Large intestine (tissue), 3 donors: ENCODE results near the gene LMF1. TPM values are rescaled to one million over a fixed set of nuclear protein-coding genes. Genes with fewer than 3 reads are reported as not detected.

Source experiments
- DNase-seq, 2 donors: peaks; one replicate each; pipeline versions ENCODE4 v3.0.0 to v3.0.0-alpha.2; 2013
- H3K27ac ChIP-seq: one replicate; pipeline ENCODE4 v1.5.1; 2013; ENCODE audit warnings: low read length
- H3K27me3 ChIP-seq: 2 replicates; pipeline ENCODE4 v1.6.1; 2013; ENCODE audit warnings: low read length; ENCODE audit not compliant: control insufficient read depth, insufficient read depth
- H3K36me3 ChIP-seq: 2 replicates; pipeline ENCODE4 v1.6.1; 2013; ENCODE audit warnings: low read length; ENCODE audit not compliant: control insufficient read depth, insufficient read depth
- H3K4me1 ChIP-seq: one replicate; pipeline ENCODE4 v1.6.1; 2013; ENCODE audit warnings: low read length; ENCODE audit not compliant: control insufficient read depth, insufficient read depth
- H3K4me3 ChIP-seq: one replicate; pipeline ENCODE4 v1.5.1; 2013; ENCODE audit warnings: low read length
- H3K9me3 ChIP-seq: one replicate; pipeline ENCODE4 v1.6.1; 2013; ENCODE audit warnings: mild to moderate bottlenecking, low read depth, low read length, moderate library complexity; ENCODE audit not compliant: control insufficient read depth
- WGBS: methylation state at CpG from one replicate; pipeline ENCODE4 v1.1.5; 2013; ENCODE audit warnings: low lambda C conversion rate; ENCODE audit not compliant: insufficient coverage; 5-methylcytosine and 5-hydroxymethylcytosine counted together
- polyA plus RNA-seq: library from polyadenylated mRNA; unstranded; fragments of 120-200 nt; gene quantifications from one replicate; pipeline ENCODE4 v1.2.1, GENCODE V29; 2013

LMF1 gene
- polyA plus RNA-seq, 1 donor: 17.2 TPM

DNA sequence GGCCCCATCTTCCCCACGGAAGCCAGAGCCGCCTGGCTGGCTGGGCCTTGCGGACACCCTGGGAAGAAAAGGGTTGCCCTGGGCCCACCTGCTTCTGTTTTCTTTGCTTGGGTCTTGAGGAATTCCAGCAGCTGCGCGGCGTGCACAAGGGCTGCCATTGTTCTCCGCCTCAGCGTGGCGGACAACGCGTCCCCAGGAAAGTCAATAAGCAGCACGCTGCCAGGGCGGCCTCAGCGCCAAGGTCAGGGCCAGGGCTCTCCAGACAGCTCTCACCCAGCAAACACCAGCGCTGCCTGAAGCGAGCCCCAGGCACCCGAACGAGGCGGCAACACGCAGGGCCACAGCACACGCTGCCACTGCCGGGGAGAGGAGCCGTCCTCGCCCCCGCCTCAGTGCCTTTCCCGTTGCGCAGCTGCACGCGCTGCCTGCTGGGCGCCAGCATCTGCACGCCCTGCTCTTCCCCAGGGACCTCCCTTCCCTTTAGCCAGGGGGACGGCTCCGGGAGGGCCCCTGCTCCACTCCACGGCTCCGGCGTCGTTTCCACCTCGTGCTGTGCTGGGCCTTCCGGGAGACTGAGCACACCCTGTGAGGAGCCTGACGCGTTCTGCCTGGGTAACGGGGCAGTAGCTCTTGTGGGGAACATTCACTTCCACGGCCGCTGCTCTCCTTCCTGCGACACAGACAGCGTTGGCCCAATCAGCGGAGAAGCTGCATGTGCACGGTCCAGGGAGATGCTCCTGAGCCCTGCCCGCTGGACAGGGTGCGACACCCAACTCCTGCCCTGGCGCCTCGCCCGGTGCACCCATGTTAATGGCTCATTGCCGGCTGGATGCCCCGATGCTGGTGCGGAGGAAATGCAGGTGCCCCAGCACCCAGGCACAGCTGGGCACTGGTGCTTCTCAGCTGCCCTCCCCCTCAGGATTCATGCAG lies 57.8 kb downstream of the LMF1 start:
- H3K4me1 ChIP-seq: no peaks in the 10 kb centered on the region
- H3K9me3 ChIP-seq: peaks cover 20% of the 10 kb centered on the region
- H3K36me3 ChIP-seq: peaks cover 4% of the 10 kb centered on the region
- DNase-seq: no peak
- WGBS: no CpG with 5 or more reads among the region's 56 CpGs
- H3K27ac ChIP-seq: no peak overlapping the region
- H3K4me3 ChIP-seq: no peak overlapping the region
- no peaks in the 10 kb centered on the region for H3K27me3 ChIP-seq

DNA sequence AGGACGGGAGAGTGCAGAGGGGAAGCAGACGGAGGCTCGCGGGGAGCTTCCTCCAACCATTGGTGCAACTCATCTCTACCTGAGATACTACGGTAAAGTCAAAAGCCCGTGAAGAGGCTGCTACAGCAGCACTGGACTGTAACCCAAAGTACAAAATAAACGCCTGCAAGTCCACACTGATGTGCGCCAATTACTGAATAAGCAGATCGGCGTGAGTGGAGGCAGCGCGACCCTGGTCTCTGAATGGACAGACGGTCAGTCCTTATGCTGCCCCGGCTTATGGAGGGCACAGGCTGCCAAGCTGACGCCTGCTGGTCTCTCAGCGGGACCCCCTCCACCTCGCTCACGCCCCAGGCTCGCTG lies 58.5 kb downstream of the LMF1 start:
- Histone ChIP-seq H3K36me3 (peaks cover 5% of the 10 kb centered on the region), H3K27ac (no peak overlapping the region), H3K4me1 (no peaks in the 10 kb centered on the region), H3K4me3 (no peak overlapping the region), H3K27me3 (no peaks in the 10 kb centered on the region), H3K9me3 (peaks cover 21% of the 10 kb centered on the region)
- no CpG with 5 or more reads among the region's 19 CpGs for WGBS
- no peak for DNase-seq

DNA sequence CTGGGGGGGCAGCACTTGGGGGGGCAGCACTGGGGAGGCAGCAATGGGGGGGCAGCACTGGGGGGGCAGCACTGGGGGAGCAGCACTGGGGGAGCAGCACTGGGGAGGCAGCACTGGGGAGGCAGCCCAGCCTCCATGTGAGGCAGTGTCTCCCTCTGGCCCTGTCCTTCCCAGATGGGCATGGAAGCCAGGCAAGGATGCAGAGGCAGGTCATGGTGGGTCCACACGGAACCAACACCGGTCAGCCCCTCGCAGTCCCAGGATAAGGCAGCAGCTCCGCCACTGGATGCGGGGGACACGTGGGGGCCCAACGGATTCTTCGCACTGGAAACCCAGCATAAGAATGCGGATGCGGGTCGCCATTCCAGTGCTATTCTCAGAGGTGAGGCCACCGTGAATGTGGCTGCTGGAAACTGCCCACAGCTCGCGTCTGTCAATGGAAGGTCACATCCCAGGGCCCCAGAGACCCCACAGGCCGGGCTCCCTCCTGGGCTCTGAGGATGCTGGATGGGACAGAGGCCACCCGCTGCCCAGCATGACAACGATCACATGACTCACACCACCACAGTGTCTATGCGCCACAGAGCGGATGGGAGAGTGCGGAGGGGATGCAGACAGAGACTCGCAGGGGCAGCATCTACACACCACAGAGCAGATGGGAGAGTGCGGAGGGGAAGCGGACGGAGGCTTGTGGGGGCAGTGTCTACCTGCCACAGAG lies 59.0 kb downstream of the LMF1 start:
- peaks cover 25% of the 10 kb centered on the region for H3K9me3 ChIP-seq
- no peak overlapping the region for H3K27ac ChIP-seq
- no peaks in the 10 kb centered on the region for H3K4me1 ChIP-seq
- WGBS: 100% methylated on average over 3 of the region's 24 CpGs
- H3K27me3 ChIP-seq: no peaks in the 10 kb centered on the region
- peaks cover 5% of the 10 kb centered on the region for H3K36me3 ChIP-seq
- no peak for DNase-seq
- no peak overlapping the region for H3K4me3 ChIP-seq

DNA sequence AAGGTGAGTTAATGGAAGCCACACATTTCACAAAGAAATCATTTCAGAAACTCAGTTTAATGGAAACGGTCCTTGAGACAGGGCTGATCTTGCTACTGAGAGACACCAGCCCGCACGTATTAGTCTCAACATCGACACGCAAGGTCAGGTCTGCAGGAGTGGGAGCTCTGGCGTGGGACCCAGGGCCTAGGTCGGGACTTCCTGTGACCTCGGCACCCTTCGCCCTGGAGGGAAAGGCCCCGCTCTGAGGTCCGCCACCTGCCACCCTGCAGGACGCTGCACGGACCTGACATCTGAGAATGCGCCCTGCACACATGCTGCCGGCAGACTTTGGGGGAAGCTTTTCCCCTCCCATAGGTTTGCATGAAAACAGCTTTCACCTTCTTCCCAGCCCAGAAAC lies 59.7 kb downstream of the LMF1 start:
- Histone ChIP-seq H3K4me1 (no peaks in the 10 kb centered on the region), H3K4me3 (no peak overlapping the region), H3K9me3 (peaks cover 29% of the 10 kb centered on the region), H3K27ac (no peak overlapping the region), H3K27me3 (no peaks in the 10 kb centered on the region), H3K36me3 (peaks cover 5% of the 10 kb centered on the region)
- no peak for DNase-seq
- WGBS: no CpG with 5 or more reads among the region's 15 CpGs

DNA sequence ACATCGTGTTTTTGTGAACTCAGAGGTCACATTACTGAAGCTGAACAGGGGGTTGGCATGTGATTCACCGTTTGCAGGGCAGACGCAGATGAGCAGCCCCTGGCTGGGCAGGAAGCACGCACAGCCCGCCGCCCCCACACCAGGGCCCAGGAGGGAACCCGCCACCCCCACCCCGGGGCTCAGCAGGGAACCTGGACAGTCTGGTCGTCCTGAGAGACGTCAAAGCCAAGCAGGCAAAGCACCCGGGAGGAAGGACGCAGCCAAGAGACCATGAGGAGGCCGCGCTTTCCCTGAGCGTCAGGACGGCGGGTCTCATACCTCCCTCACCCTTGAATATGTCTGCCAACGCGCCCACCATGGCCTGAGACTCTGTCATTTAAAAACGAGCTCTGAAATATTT lies 60.6 kb downstream of the LMF1 start:
- Histone ChIP-seq H3K27ac (no peak overlapping the region), H3K36me3 (peaks cover 5% of the 10 kb centered on the region), H3K4me3 (no peak overlapping the region), H3K9me3 (peaks cover 30% of the 10 kb centered on the region), H3K27me3 (no peaks in the 10 kb centered on the region), H3K4me1 (no peaks in the 10 kb centered on the region)
- no CpG with 5 or more reads among the region's 20 CpGs for WGBS
- DNase-seq: no peak

DNA sequence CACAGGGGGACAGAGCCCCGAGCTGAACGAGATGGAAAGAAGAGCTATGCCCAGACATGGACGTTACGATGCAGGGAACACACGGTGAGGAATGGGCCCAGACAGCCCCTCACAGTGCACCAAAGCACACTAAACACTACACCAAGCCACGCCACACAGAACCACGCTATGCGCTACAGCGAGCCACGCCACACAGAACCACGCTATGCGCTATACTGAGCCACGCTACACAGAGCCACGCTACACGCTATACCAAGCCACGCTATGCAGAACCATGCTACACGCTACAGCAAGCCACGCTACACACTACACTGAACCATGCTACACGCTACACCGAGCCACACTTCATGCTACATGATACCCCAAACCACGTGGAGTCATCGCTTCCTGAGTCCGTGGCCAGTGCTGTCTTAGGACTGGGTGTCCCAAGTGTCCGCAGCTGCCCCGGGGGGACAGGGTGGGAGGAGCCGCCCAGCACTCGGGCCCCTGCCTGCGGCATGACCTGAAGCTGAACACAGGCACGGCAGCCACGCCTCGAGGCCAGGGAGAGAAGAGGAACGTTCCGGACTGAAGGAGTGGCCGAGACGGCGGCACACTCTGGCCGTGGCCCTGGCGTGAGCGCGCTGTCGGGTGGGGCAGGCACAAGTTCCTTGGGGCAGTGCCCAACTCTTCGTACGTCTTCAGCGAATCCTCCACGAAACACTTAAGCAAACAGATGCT lies 61.3 kb downstream of the LMF1 start:
- Histone ChIP-seq H3K4me3 (no peak overlapping the region), H3K9me3 (peaks cover 30% of the 10 kb centered on the region), H3K27ac (no peak overlapping the region), H3K36me3 (peaks cover 5% of the 10 kb centered on the region), H3K4me1 (no peaks in the 10 kb centered on the region), H3K27me3 (no peaks in the 10 kb centered on the region)
- no peak for DNase-seq
- WGBS: no CpG with 5 or more reads among the region's 45 CpGs

DNA sequence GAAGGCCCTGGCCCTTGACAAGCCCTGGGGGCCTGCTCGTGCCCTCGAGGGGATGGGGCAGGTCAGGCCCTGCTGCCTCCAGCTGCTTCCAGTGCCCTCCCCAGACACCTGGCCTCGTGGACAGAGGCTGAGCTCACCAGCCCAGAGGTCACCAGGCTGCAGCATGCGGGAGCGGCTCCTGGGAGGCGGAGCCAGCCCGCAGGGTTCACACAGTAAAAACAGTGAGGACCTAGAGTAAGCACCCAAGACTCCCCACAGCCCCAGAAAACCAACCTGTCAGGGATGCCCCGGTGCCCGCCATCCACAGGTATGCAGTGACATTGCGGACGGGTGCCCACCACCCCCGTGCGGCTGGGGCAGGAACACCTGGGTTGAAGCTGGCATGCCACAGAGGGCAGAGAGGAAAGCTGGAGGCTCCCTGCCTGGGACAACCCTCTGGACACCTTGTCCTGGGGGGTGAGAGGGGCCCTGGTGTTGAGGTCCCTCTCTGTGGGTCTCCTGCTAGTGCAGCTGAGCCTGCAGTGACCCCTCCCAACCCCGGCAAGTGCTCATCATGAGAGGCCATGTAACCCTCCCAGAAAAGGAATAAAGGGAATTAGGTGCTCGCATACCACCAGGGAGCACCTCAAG lies 62.1 kb downstream of the LMF1 start:
- H3K9me3 ChIP-seq: peaks cover 30% of the 10 kb centered on the region
- DNase-seq: no peak
- H3K27me3 ChIP-seq: no peaks in the 10 kb centered on the region
- H3K36me3 ChIP-seq: peaks cover 5% of the 10 kb centered on the region
- no peaks in the 10 kb centered on the region for H3K4me1 ChIP-seq
- WGBS: no CpG with 5 or more reads among the region's 15 CpGs
- H3K4me3 ChIP-seq: no peak overlapping the region
- no peak overlapping the region for H3K27ac ChIP-seq

DNA sequence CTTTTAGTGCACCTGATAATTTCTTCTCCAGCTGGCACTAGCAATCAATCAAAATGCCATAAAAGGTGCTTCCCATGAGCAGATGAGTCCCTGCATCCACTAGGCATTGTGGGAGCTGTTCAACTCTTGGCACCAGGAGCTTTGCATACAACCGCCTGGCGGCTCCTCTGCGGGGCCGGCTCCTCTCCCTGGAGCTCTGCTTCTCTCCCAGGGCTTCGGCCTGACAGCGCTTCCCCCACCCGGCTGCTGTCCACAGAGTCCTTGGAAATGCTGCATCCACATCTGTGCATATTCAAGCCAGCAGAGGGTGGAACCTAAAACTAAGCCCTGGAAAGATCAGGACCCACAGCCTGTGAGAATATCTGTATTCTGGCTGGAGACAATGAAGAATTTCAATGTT lies 62.9 kb downstream of the LMF1 start:
- H3K4me1 ChIP-seq: no peaks in the 10 kb centered on the region
- H3K9me3 ChIP-seq: peaks cover 30% of the 10 kb centered on the region
- no peaks in the 10 kb centered on the region for H3K27me3 ChIP-seq
- no peak overlapping the region for H3K4me3 ChIP-seq
- no peak overlapping the region for H3K27ac ChIP-seq
- peaks cover 5% of the 10 kb centered on the region for H3K36me3 ChIP-seq
- DNase-seq: no peak
- WGBS: no CpG with 5 or more reads among the region's 7 CpGs

DNA sequence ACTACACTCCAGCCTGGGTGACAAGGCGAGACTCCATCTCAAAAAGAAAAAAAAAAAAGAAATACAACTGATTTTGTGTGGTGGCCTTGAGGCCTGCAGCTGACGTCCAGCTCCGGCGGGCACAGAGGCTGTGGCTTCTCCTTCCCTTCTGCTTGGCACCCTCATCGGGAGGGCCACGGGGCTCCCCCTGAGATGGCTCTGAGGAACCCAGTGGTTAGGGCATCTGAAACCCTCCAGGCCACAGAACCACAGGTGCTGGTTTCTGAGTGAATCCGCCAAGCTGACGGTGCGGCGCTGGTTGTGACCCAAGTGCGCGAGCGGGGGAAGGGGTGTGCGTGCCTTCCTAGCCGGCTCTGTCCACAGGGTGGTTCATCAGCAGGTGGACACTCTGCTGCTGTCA lies 63.4 kb downstream of the LMF1 start:
- H3K27me3 ChIP-seq: no peaks in the 10 kb centered on the region
- peaks cover 30% of the 10 kb centered on the region for H3K9me3 ChIP-seq
- no peak for DNase-seq
- no peak overlapping the region for H3K27ac ChIP-seq
- H3K4me1 ChIP-seq: no peaks in the 10 kb centered on the region
- no peak overlapping the region for H3K4me3 ChIP-seq
- WGBS: no CpG with 5 or more reads among the region's 15 CpGs
- peaks cover 5% of the 10 kb centered on the region for H3K36me3 ChIP-seq

DNA sequence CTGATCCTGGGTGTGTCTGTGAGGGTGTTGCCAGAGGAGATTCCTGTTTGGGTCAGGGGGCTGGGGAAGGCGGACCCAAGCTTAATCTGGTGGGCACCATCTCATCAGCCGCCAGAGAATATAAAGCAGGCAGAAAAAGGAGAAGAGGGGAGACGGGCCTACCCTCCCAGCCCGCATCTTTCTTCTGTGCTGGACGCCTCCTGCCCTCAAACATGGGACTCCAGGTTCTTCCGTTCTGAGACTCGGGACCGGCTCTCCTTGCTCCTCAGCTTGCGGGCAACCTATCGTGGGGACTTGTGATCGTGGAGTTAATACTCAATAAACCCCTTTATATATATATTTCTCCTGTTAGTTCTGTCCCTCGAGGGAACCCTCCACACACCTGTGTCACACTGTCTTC lies 64.5 kb downstream of the LMF1 start:
- WGBS: no CpG with 5 or more reads among the region's 12 CpGs
- no peaks in the 10 kb centered on the region for H3K4me1 ChIP-seq
- H3K4me3 ChIP-seq: no peak overlapping the region
- no peak for DNase-seq
- no peak overlapping the region for H3K27ac ChIP-seq
- H3K9me3 ChIP-seq: peaks cover 30% of the 10 kb centered on the region
- no peaks in the 10 kb centered on the region for H3K27me3 ChIP-seq
- H3K36me3 ChIP-seq: peaks cover 5% of the 10 kb centered on the region
